Activated T-cell treated with anti-CD3 and anti-CD28 coated beads, Interleukin-2, amount 50 U/mL, for 4 hours (primary cell): ENCODE data around the gene NPB. TPM values are rescaled to one million over a fixed set of nuclear protein-coding genes. Genes with fewer than 3 reads are reported as not detected.
"Not testable (repeated sequence)": the region's sequence is repeated elsewhere in the genome, so short reads cannot be mapped to it uniquely, and the experiment has no call there.

Source experiments
- ATAC-seq, 2 donors: fragments of 200-7000 bp; cut with Tn5 transposase; one replicate each; pipeline ENCODE4 v1.10.0; 2021
- DNase-seq: peaks from one replicate; pipeline ENCODE4 v3.0.0-alpha.2; 2020
- H3K27me3 Mint-ChIP-seq: one replicate; pipeline ENCODE4 v1.8.0; 2021; ENCODE audit warnings: low read depth, mixed read lengths
- H3K36me3 Mint-ChIP-seq: one replicate; pipeline ENCODE4 v1.8.0; 2022; ENCODE audit warnings: mixed read lengths; ENCODE audit not compliant: insufficient read depth
- H3K4me1 Mint-ChIP-seq: one replicate; pipeline ENCODE4 v1.8.0; 2021; ENCODE audit warnings: low read depth, mixed read lengths
- H3K4me3 Mint-ChIP-seq: one replicate; pipeline ENCODE4 v1.8.0; 2021; ENCODE audit warnings: mild to moderate bottlenecking, moderate library complexity, mixed read lengths
- H3K9me3 Mint-ChIP-seq: one replicate; pipeline ENCODE4 v1.8.0; 2021; ENCODE audit warnings: mixed read lengths
- total RNA-seq, 3 donors: library from RNA; stranded (reverse); gene quantifications; one replicate each; pipeline ENCODE4 v1.2.1, GENCODE V29; 2021

Gene NPB
- total RNA-seq, 3 donors from 2014 or later: 0.14 to 0.24 TPM; not detected in 1

DNA sequence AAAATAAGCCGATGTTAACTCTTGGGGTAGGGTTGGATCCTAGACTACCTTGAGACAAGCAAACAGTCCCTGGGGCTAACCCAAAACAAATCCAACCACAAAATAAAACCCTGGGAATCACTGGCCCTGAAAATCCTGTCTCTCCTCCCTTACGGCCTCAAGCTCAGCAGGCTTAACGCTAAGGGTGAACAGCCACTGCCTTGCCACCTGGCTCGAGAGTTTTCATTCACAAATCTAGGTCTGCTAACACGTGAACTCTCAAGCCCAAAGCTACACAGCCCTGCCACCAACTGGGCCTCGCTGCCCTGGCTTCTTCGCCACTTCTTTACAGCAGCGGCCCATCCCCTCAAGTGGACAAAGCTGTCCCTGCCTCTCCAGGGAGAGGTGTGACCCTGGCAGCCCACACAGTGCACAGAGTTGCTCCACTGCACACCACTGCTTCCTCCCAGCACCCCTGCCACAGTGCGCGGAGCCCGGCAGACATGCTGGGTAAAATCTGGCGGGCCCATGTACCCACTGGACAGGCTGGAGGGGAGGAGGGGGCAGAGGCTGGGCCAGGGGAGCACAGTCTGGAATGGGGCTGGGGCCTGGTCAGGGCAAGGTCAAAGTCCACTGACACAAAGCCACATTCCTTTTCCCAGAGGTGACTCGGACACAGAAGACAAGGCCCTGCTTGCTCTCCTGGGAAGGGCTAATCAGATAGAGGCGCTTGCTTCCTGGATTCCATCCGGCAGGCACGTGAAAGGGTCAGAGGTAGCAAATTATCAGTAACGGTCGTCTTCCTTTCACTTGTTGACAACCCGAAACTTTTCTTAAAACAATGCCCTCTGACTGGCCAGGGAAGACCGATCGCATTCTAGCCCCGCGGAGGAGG, 8.2 kb downstream of the NPB start:
- H3K36me3 Mint-ChIP-seq: peaks cover 10% of the 10 kb centered on the region
- no peak for ATAC-seq
- H3K9me3 Mint-ChIP-seq: no peaks in the 10 kb centered on the region
- no peak for DNase-seq
- H3K4me1 Mint-ChIP-seq: peaks cover 10% of the 10 kb centered on the region
- H3K4me3 Mint-ChIP-seq: peak overlapping the region; percentile 86
- no peaks in the 10 kb centered on the region for H3K27me3 Mint-ChIP-seq

DNA sequence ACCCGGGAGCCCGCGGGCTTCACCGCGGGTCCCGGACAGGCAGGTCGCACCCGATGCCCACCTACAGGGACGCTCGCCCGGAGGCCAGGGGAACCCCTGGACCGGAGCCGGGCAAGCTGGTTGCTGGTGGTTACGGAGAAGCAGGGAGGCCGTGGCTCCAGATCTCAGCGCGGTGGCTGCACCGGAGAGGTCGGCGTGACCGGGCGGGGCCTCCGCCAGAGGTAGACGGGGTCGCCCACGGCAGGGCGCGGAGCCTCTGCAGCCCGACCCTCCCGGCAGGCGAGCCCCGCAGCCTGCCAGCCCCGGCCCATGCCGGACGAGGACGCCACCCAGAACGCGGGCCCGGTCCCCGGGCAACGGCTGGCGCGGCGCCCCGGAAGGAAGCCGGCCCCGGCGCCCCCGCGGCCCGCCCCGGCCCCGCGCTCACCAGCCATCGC, 8.8 kb downstream of the NPB start:
- peak; percentile 46 to 54 for ATAC-seq
- H3K4me1 Mint-ChIP-seq: peaks cover 14% of the 10 kb centered on the region
- H3K9me3 Mint-ChIP-seq: no peaks in the 10 kb centered on the region
- peaks cover 12% of the 10 kb centered on the region for H3K36me3 Mint-ChIP-seq
- DNase-seq: no peak
- peak overlapping the region; percentile 86 for H3K4me3 Mint-ChIP-seq
- H3K27me3 Mint-ChIP-seq: no peaks in the 10 kb centered on the region

DNA sequence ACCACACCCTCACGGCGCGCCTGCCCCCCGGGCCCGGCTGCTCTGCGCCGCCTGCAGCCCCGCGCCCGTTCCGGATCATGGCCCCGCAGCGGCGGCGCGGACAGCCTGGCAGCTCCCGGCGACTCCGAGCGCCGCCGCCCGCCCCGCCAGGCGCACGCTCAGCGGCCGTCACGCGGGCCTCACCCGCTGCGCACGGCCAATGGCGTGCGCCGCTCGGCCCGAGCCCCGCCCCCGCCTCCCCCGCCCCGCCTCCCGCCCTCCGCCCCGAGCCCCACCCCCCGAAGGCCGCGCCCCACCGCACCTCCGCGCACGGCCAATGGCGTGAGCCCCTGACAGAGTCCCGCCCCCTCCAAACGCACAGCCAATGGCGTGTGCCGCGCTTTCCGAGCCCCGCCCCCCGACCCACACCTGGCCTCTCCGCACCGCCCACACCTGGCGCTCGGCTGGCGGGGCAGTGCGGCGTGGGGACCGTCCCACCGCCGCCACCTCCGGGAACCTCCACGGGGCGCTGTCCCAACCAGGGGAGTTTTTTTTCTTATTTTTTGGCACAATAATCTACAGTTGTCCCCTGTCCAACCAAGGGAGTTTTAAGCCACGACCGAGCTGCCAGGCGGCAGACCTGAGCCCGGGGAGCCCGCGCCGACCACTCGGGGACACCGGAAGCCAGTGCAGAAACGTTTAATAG, 9.4 kb downstream of the NPB start, which contains the start of gene PCYT2:
TSS of gene PCYT2 (minus strand) at position 123 of the 685 bp plus-strand sequence. CDS start at position 79, 44 bp downstream.
- DNase-seq (peak; percentile 93), ATAC-seq (peak; percentile 91 to 93)
- Mint-ChIP-seq H3K36me3 (peaks cover 12% of the 10 kb centered on the region), H3K4me3 (peak within 1 kb of the TSS; percentile 86), H3K4me1 (peaks cover 19% of the 10 kb centered on the region), H3K27me3 (no peaks in the 10 kb centered on the region), H3K9me3 (no peaks in the 10 kb centered on the region)

GRCh38 chr17:81911969-81912368, 9.9 kb downstream of the NPB start:
- peaks cover 12% of the 10 kb centered on the region for H3K36me3 Mint-ChIP-seq
- no peaks in the 10 kb centered on the region for H3K9me3 Mint-ChIP-seq
- ATAC-seq: no peak
- no peak for DNase-seq
- H3K4me1 Mint-ChIP-seq: peaks cover 24% of the 10 kb centered on the region
- H3K4me3 Mint-ChIP-seq: peak overlapping the region; percentile 37
- no peaks in the 10 kb centered on the region for H3K27me3 Mint-ChIP-seq

- Mint-ChIP-seq H3K27me3 (no peaks in the 10 kb centered on the region), H3K36me3 (peaks cover 16% of the 10 kb centered on the region), H3K4me3 (no peak overlapping the region), H3K4me1 (peaks cover 29% of the 10 kb centered on the region), H3K9me3 (no peaks in the 10 kb centered on the region)
- no peak for ATAC-seq
- no peak for DNase-seq
These were observed 10.6 kb downstream of the NPB start for GRCh38 chr17:81912441-81913309.

- Mint-ChIP-seq H3K27me3 (no peaks in the 10 kb centered on the region), H3K9me3 (no peaks in the 10 kb centered on the region), H3K4me1 (peaks cover 34% of the 10 kb centered on the region), H3K36me3 (peaks cover 16% of the 10 kb centered on the region), H3K4me3 (no peak overlapping the region)
- DNase-seq: no peak
- no peak for ATAC-seq
These were observed 11.5 kb downstream of the NPB start for GRCh38 chr17:81913394-81914102.

- peaks cover 16% of the 10 kb centered on the region for H3K36me3 Mint-ChIP-seq
- ATAC-seq: no peak
- H3K4me1 Mint-ChIP-seq: peaks cover 33% of the 10 kb centered on the region
These were observed 12.2 kb downstream of the NPB start for GRCh38 chr17:81914103-81914850.

GRCh38 chr17:81915331-81915730, 13.3 kb downstream of the NPB start:
- DNase-seq (no peak), ATAC-seq (no peak)
- H3K27me3 Mint-ChIP-seq: no peaks in the 10 kb centered on the region
- H3K4me3 Mint-ChIP-seq: no peak overlapping the region
- peaks cover 27% of the 10 kb centered on the region for H3K4me1 Mint-ChIP-seq
- H3K36me3 Mint-ChIP-seq: peaks cover 16% of the 10 kb centered on the region
- no peaks in the 10 kb centered on the region for H3K9me3 Mint-ChIP-seq

More at GRCh38 chr17:81914103-81914850, 12.2 kb downstream of the NPB start:
- Mint-ChIP-seq H3K9me3 (no peaks in the 10 kb centered on the region), H3K4me3 (no peak overlapping the region), H3K27me3 (no peaks in the 10 kb centered on the region)
- no peak for DNase-seq

GRCh38 chr17:81916234-81917001, 14.4 kb downstream of the NPB start:
- no peaks in the 10 kb centered on the region for H3K9me3 Mint-ChIP-seq
- no peaks in the 10 kb centered on the region for H3K27me3 Mint-ChIP-seq
- ATAC-seq: no peak
- H3K4me3 Mint-ChIP-seq: peak overlapping the region; percentile 89
- no peak for DNase-seq
- H3K4me1 Mint-ChIP-seq: peaks cover 27% of the 10 kb centered on the region
- H3K36me3 Mint-ChIP-seq: peaks cover 20% of the 10 kb centered on the region

- Mint-ChIP-seq H3K9me3 (no peaks in the 10 kb centered on the region), H3K27me3 (no peaks in the 10 kb centered on the region)
- DNase-seq: peak; percentile 82
These were observed 15.7 kb downstream of the NPB start, which contains the start of gene SIRT7 for GRCh38 chr17:81917565-81918332. TSS of gene SIRT7 (minus strand) at chr17:81918176. CDS start at chr17:81918131, 45 bp downstream.

GRCh38 chr17:81918333-81918669, 16.3 kb downstream of the NPB start:
- not testable (repeated sequence) for H3K27me3 Mint-ChIP-seq, H3K9me3 Mint-ChIP-seq, DNase-seq
- Mint-ChIP-seq H3K36me3 (peaks cover 16% of the 10 kb centered on the region), H3K4me3 (peak overlapping the region; percentile 89), H3K4me1 (peaks cover 24% of the 10 kb centered on the region)
- peak; percentile 15 to 22 for ATAC-seq

More at GRCh38 chr17:81917565-81918332, 15.7 kb downstream of the NPB start, which contains the start of gene SIRT7:
- Mint-ChIP-seq H3K36me3 (peaks cover 22% of the 10 kb centered on the region), H3K4me1 (peaks cover 24% of the 10 kb centered on the region), H3K4me3 (peak within 1 kb of the TSS; percentile 89)
- ATAC-seq: peak; percentile 89 to 91
